Mesendoderm (in vitro differentiated cells): ENCODE results near the gene ATOH8.

ENCODE experiments used
- DNase-seq: peaks from one replicate; pipeline ENCODE4 v3.0.0; 2013
- H2AK5ac ChIP-seq: 2 replicates; pipeline ENCODE4 v1.6.1; 2013; ENCODE audit warnings: low read length, inconsistent platforms
- H2BK120ac ChIP-seq: 2 replicates; pipeline ENCODE4 v1.6.1; 2013; ENCODE audit warnings: low read depth, mild to moderate bottlenecking, low read length, moderate library complexity, mixed read lengths
- H2BK15ac ChIP-seq: replicated peaks from 2 replicates; pipeline ENCODE4 v1.6.1; 2013; ENCODE audit warnings: low read depth, mild to moderate bottlenecking, moderate library complexity
- H2BK5ac ChIP-seq: 2 replicates; pipeline ENCODE4 v1.6.1; 2013; ENCODE audit warnings: low read length, inconsistent platforms
- H3K18ac ChIP-seq: 2 replicates; pipeline ENCODE4 v1.6.1; 2013; ENCODE audit warnings: mild to moderate bottlenecking, low read length, mixed read lengths
- H3K23ac ChIP-seq: one replicate; pipeline ENCODE4 v1.6.1; 2013; ENCODE audit warnings: low read length
- H3K27ac ChIP-seq: 2 replicates; pipeline ENCODE4 v1.5.1; 2013; ENCODE audit warnings: low read depth, mild to moderate bottlenecking, inconsistent platforms, low read length, moderate library complexity
- H3K27me3 ChIP-seq: 2 replicates; pipeline ENCODE4 v1.6.1; 2013; ENCODE audit warnings: low read length, control low read depth, mild to moderate bottlenecking, inconsistent platforms; ENCODE audit not compliant: insufficient read depth, poor library complexity
- H3K36me3 ChIP-seq: 2 replicates; pipeline ENCODE4 v1.6.1; 2013; ENCODE audit warnings: low read length, inconsistent platforms; ENCODE audit not compliant: control insufficient read depth, insufficient read depth
- H3K4ac ChIP-seq: one replicate; pipeline ENCODE4 v1.6.1; 2013; ENCODE audit warnings: low read depth, mild to moderate bottlenecking, low read length, moderate library complexity
- H3K4me1 ChIP-seq: 2 replicates; pipeline ENCODE4 v1.6.1; 2013; ENCODE audit warnings: low read depth, low read length, inconsistent platforms; ENCODE audit not compliant: control insufficient read depth
- H3K4me2 ChIP-seq: 2 replicates; pipeline ENCODE4 v1.6.1; 2013; ENCODE audit warnings: low read length
- H3K4me3 ChIP-seq: 2 replicates; pipeline ENCODE4 v1.5.1; 2013; ENCODE audit warnings: mild to moderate bottlenecking, low read length
- H3K56ac ChIP-seq: one replicate; pipeline ENCODE4 v1.6.1; 2013; ENCODE audit warnings: low read length
- H3K79me1 ChIP-seq: 2 replicates; pipeline ENCODE4 v1.6.1; 2013; ENCODE audit warnings: low read length, inconsistent platforms
- H3K79me2 ChIP-seq: 2 replicates; pipeline ENCODE4 v1.6.1; 2013; ENCODE audit warnings: mild to moderate bottlenecking, low read length; ENCODE audit not compliant: control insufficient read depth, insufficient read depth
- H3K9ac ChIP-seq: 2 replicates; pipeline ENCODE4 v1.6.1; 2013; ENCODE audit warnings: low read length, inconsistent platforms
- H4K5ac ChIP-seq: one replicate; pipeline ENCODE4 v1.6.1; 2013; ENCODE audit warnings: low read length
- H4K8ac ChIP-seq: one replicate; pipeline ENCODE4 v1.6.1; 2013; ENCODE audit warnings: low read depth, mild to moderate bottlenecking, control low read depth, low read length, moderate library complexity
- WGBS: extraction: QIAGEN DNeasy Blood & Tissue Kit; methylation state at CpG from one replicate; pipeline ENCODE4 v1.1.7; 2013; ENCODE audit warnings: low lambda C conversion rate, missing lambda C conversion rate; ENCODE audit not compliant: insufficient coverage; ENCODE audit errors: extremely low coverage; 5-methylcytosine and 5-hydroxymethylcytosine counted together

ATOH8 gene

GRCh38 chr2:85756195-85756594, 2.4 kb downstream of the ATOH8 start:
- no peak overlapping the region for H3K23ac ChIP-seq
- no peak overlapping the region for H3K4me3 ChIP-seq
- no peak overlapping the region for H3K56ac ChIP-seq
- H3K18ac ChIP-seq: no peak overlapping the region
- WGBS: no CpG with 5 or more reads among the region's 6 CpGs
- H3K4me1 ChIP-seq: peaks cover 4% of the 10 kb centered on the region
- H3K79me2 ChIP-seq: no peaks in the 10 kb centered on the region
- no peak overlapping the region for H2BK15ac ChIP-seq
- H3K36me3 ChIP-seq: no peaks in the 10 kb centered on the region
- DNase-seq: no peak
- no peak overlapping the region for H3K4me2 ChIP-seq
- no peak overlapping the region for H2BK120ac ChIP-seq
- H3K9ac ChIP-seq: no peak overlapping the region
- no peak overlapping the region for H4K8ac ChIP-seq
- H3K79me1 ChIP-seq: no peaks in the 10 kb centered on the region
- no peak overlapping the region for H2BK5ac ChIP-seq
- H3K27ac ChIP-seq: no peak overlapping the region
- no peak overlapping the region for H4K5ac ChIP-seq
- no peak overlapping the region for H2AK5ac ChIP-seq
- peaks cover 18% of the 10 kb centered on the region for H3K27me3 ChIP-seq
- H3K4ac ChIP-seq: no peak overlapping the region

- no peak overlapping the region for H4K5ac ChIP-seq
- no peak overlapping the region for H2BK120ac ChIP-seq
- H3K4ac ChIP-seq: no peak overlapping the region
- H3K36me3 ChIP-seq: no peaks in the 10 kb centered on the region
- no peak overlapping the region for H2AK5ac ChIP-seq
- no peaks in the 10 kb centered on the region for H3K79me1 ChIP-seq
- no CpG with 5 or more reads among the region's 9 CpGs for WGBS
- H3K4me3 ChIP-seq: no peak overlapping the region
- no peak overlapping the region for H2BK5ac ChIP-seq
- H3K27me3 ChIP-seq: peaks cover 13% of the 10 kb centered on the region
- H3K4me1 ChIP-seq: peaks cover 4% of the 10 kb centered on the region
- H3K27ac ChIP-seq: no peak overlapping the region
- no peak overlapping the region for H3K9ac ChIP-seq
- no peak overlapping the region for H4K8ac ChIP-seq
- H3K56ac ChIP-seq: no peak overlapping the region
- no peaks in the 10 kb centered on the region for H3K79me2 ChIP-seq
- H3K18ac ChIP-seq: no peak overlapping the region
- no peak overlapping the region for H3K23ac ChIP-seq
- no peak for DNase-seq
- no peak overlapping the region for H2BK15ac ChIP-seq
- H3K4me2 ChIP-seq: no peak overlapping the region
Observed at GRCh38 chr2:85756822-85757435, 3.1 kb downstream of the ATOH8 start.

GRCh38 chr2:85757860-85758259, 4.1 kb downstream of the ATOH8 start:
- Histone ChIP-seq H3K23ac (no peak overlapping the region), H3K4ac (no peak overlapping the region), H2BK120ac (no peak overlapping the region), H2AK5ac (no peak overlapping the region), H3K4me1 (peaks cover 4% of the 10 kb centered on the region), H3K4me3 (no peak overlapping the region), H2BK5ac (no peak overlapping the region), H3K56ac (no peak overlapping the region), H3K4me2 (no peak overlapping the region), H3K18ac (no peak overlapping the region), H3K27me3 (peaks cover 5% of the 10 kb centered on the region), H3K79me1 (no peaks in the 10 kb centered on the region), H3K27ac (no peak overlapping the region), H3K36me3 (no peaks in the 10 kb centered on the region), H3K9ac (no peak overlapping the region), H4K5ac (no peak overlapping the region), H4K8ac (no peak overlapping the region), H3K79me2 (no peaks in the 10 kb centered on the region), H2BK15ac (no peak overlapping the region)
- WGBS: no CpG with 5 or more reads among the region's 5 CpGs
- no peak for DNase-seq

- H2BK15ac ChIP-seq: no peak overlapping the region
- no CpG with 5 or more reads among the region's 19 CpGs for WGBS
- H3K27me3 ChIP-seq: peaks cover 4% of the 10 kb centered on the region
Observed at GRCh38 chr2:85758361-85759256, 4.8 kb downstream of the ATOH8 start.

GRCh38 chr2:85759257-85759613, 5.4 kb downstream of the ATOH8 start:
- Histone ChIP-seq H2BK5ac (no peak overlapping the region), H3K23ac (no peak overlapping the region), H3K27ac (no peak overlapping the region), H3K4ac (no peak overlapping the region), H4K5ac (no peak overlapping the region), H3K79me1 (no peaks in the 10 kb centered on the region), H3K4me3 (no peak overlapping the region), H3K27me3 (peaks cover 4% of the 10 kb centered on the region), H3K18ac (no peak overlapping the region), H3K4me2 (no peak overlapping the region), H3K9ac (no peak overlapping the region), H2AK5ac (no peak overlapping the region), H3K36me3 (no peaks in the 10 kb centered on the region), H4K8ac (no peak overlapping the region), H2BK15ac (no peak overlapping the region), H3K4me1 (peaks cover 4% of the 10 kb centered on the region), H3K56ac (no peak overlapping the region), H3K79me2 (no peaks in the 10 kb centered on the region), H2BK120ac (no peak overlapping the region)
- no CpG with 5 or more reads among the region's 5 CpGs for WGBS
- DNase-seq: no peak

More at GRCh38 chr2:85758361-85759256, 4.8 kb downstream of the ATOH8 start:
- Histone ChIP-seq H3K36me3 (no peaks in the 10 kb centered on the region), H3K4ac (no peak overlapping the region), H3K4me3 (no peak overlapping the region), H3K27ac (no peak overlapping the region), H2BK120ac (no peak overlapping the region), H3K4me1 (peaks cover 4% of the 10 kb centered on the region), H3K79me1 (no peaks in the 10 kb centered on the region), H3K9ac (no peak overlapping the region), H3K79me2 (no peaks in the 10 kb centered on the region), H3K23ac (no peak overlapping the region), H3K56ac (no peak overlapping the region), H2BK5ac (no peak overlapping the region), H3K4me2 (no peak overlapping the region), H4K5ac (no peak overlapping the region), H3K18ac (no peak overlapping the region), H2AK5ac (no peak overlapping the region), H4K8ac (no peak overlapping the region)
- no peak for DNase-seq
